Heart right ventricle (tissue), 16 donors: ENCODE data around the gene RAB9A. TPM values are rescaled to one million over a fixed set of nuclear protein-coding genes. Genes with fewer than 3 reads are reported as not detected.

Experiments used
- ATAC-seq, 8 donors: fragments of 200-7000 bp; cut with Tn5 transposase; one replicate each; pipeline ENCODE4 v1.9.1; 2020; ENCODE audit warnings: mild to moderate bottlenecking in 8 of 8, moderate library complexity in 8 of 8, moderate number of reproducible peaks in 1 of 8
- DNase-seq, 2 donors: peaks; one replicate each; pipeline ENCODE4 v3.0.0-alpha.2; 2020
- H3K27ac ChIP-seq, 10 donors: fragments of 200-600 bp; sonication (generic) in 2 of 10; one replicate each; pipeline versions ENCODE4 v1.5.0 to v1.8.0; 2020 to 2022; ENCODE audit warnings: mild to moderate bottlenecking in 3 of 10
- H3K27me3 ChIP-seq, 7 donors: fragments of 200-600 bp; one replicate each; pipeline ENCODE4 v1.8.0; 2021 to 2022; ENCODE audit warnings: mild to moderate bottlenecking in 2 of 7
- H3K36me3 ChIP-seq, 9 donors: fragments of 200-600 bp; sonication (generic) in 1 of 9; one replicate each; pipeline versions ENCODE4 v1.5.0 to v1.8.0; 2020 to 2022; ENCODE audit warnings: mild to moderate bottlenecking in 2 of 9
- H3K4me1 ChIP-seq, 9 donors: fragments of 200-600 bp; sonication (generic) in 1 of 9; one replicate each; pipeline versions ENCODE4 v1.5.0 to v1.8.0; 2020 to 2022; ENCODE audit warnings: mild to moderate bottlenecking in 4 of 9
- H3K4me3 ChIP-seq, 10 donors: fragments of 200-600 bp; sonication (generic) in 2 of 10; one replicate each; pipeline versions ENCODE4 v1.5.0 to v1.8.0; 2020 to 2022; ENCODE audit warnings: mild to moderate bottlenecking in 7 of 10, moderate library complexity in 2 of 10
- H3K9me3 ChIP-seq, 11 donors: fragments of 200-600 bp in 10 of 11; sonication (generic) in 2 of 11; one replicate each; pipeline versions ENCODE4 v1.5.0 to v1.8.0; 2013 to 2022; ENCODE audit warnings: mild to moderate bottlenecking in 2 of 11, control low read depth in 1 of 11, moderate library complexity in 1 of 11
- WGBS, 2 donors: extraction: QIAGEN DNeasy Blood & Tissue Kit; methylation state at CpG; one replicate each; pipeline ENCODE4 v1.1.7; 2013; ENCODE audit warnings: inconsistent platforms in 1 of 2; 5-methylcytosine and 5-hydroxymethylcytosine counted together
- intact Hi-C, 10 donors: fragments of 100-400 bp; cut with DNase I; formaldehyde crosslinking; loops; one replicate each; pipeline versions ENCODE4 v1.11.1 to v1.14.2; 2022
- polyA plus RNA-seq, 2 donors: library from polyadenylated mRNA; stranded (reverse); fragments of 200-250 nt; gene quantifications; one replicate each; pipeline ENCODE4 v1.2.3, GENCODE V29; 2013
- total RNA-seq, 10 donors: library from RNA; stranded (reverse); fragmentation: NEBNext Ultra II Directional in 3 of 10; extraction: Animal tissue kit (Norgen Biotek cat#: 25700) in 3 of 10; gene quantifications; one replicate each; pipeline versions ENCODE4 v1.2.1 to v1.2.4, GENCODE V29; 2021 to 2023
- TF ChIP-seq, protein P1 (sequence below), 9 donors: fragments of 200-600 bp; sonication (generic) in 2 of 9; IDR thresholded peaks; one replicate each; pipeline versions ENCODE4 v1.5.0 to v1.8.0; 2021 to 2022; ENCODE audit warnings: antibody characterized with exemption in 9 of 9, mild to moderate bottlenecking in 5 of 9, moderate library complexity in 1 of 9
- donor health status: Arrhythmogenic right ventricular cardiomyopathy.
- donor health status: ischemic (EF 13 %, LVEDD 7.1; RV severe dilation, severe dysfunction).
- donor health status: healthy with polysubstance abuse.
- donor health status: DM: no; HTN: yes; CAD: no.
- donor health status: DM: no; HTN: no; CAD: no.
- donor health status: ischemic (EF 25% LVEDD 6.9; RV normal size, moderate dysfunction).
- donor health status: ischemic (EF 25% LVEDD 5.7; RV mildly dilated, moderate dysfunction).
- donor health status: healthy.
- donor health status: DM: yes; HTN: yes; CAD: no.
- donor health status: Ischemic cardiomyopathy.
- donor health status: ischemic (EF 35%, LVEDD 5.7; RV mildly dilated, moderate dysfunction).
- donor health status: nonischemic (EF 11% LVEDD 7.7; RV severe dilation, severe dysfunction).
- donor health status: DM: yes; HTN: yes; CAD: no.
- donor health status: PGD.
- donor health status: ischemic (EF 29% LVEDD 5.4; RV normal size, mild dysfunction).
- donor health status: nonischemic (EF 23%, LVEDD 6.1; RV moderate dilation, normal function).

Gene RAB9A
- total and polyA plus RNA-seq, 12 donors, result 5.1 to 28.9 (median 19.5) TPM

DNA sequence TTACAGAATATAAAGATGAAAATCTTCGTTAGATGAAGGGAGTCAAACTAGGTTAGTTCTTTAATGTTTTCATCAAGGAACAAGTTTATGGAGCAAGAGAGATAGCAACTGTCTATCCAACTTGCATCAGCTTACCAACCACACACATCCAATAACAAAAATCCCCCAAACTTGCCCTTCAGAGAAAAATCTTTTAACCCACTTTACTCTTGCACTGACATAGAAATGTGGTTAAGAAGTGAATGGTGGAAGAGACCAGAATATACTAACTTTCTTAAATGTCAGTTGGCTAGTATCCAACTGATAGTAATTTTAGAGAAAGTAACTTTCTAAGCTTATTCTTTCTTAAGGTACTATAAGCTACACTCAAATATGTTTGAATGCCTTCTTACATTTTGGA is 1.7 kb upstream of the RAB9A start:
- Histone ChIP-seq H3K27ac (no peak overlapping the region), H3K4me3 (no peak overlapping the region), H3K27me3 (peaks cover 0 to 46% (median 0%) of the 10 kb centered on the region in 7 donors), H3K36me3 (no peaks in the 10 kb centered on the region), H3K9me3 (peaks cover 0 to 4% (median 0%) of the 10 kb centered on the region in 11 donors), H3K4me1 (peaks cover 0 to 28% (median 8%) of the 10 kb centered on the region in 9 donors)
- TF ChIP-seq, protein P1, sequence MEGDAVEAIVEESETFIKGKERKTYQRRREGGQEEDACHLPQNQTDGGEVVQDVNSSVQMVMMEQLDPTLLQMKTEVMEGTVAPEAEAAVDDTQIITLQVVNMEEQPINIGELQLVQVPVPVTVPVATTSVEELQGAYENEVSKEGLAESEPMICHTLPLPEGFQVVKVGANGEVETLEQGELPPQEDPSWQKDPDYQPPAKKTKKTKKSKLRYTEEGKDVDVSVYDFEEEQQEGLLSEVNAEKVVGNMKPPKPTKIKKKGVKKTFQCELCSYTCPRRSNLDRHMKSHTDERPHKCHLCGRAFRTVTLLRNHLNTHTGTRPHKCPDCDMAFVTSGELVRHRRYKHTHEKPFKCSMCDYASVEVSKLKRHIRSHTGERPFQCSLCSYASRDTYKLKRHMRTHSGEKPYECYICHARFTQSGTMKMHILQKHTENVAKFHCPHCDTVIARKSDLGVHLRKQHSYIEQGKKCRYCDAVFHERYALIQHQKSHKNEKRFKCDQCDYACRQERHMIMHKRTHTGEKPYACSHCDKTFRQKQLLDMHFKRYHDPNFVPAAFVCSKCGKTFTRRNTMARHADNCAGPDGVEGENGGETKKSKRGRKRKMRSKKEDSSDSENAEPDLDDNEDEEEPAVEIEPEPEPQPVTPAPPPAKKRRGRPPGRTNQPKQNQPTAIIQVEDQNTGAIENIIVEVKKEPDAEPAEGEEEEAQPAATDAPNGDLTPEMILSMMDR (IDR thresholded peaks at IDR 0.05), result no peak
- WGBS, 2 donors, result 89 to 100% methylated on average over 1 of the region's 1 CpG
- intact Hi-C loops, result loop anchor here in 1 of 10 donors (5.0 kb wide), 1 partner anchor 45 kb away; the partner anchor contains the start of genes OFD1 and TRAPPC2
- DNase-seq (no peak), ATAC-seq (no peak)

DNA sequence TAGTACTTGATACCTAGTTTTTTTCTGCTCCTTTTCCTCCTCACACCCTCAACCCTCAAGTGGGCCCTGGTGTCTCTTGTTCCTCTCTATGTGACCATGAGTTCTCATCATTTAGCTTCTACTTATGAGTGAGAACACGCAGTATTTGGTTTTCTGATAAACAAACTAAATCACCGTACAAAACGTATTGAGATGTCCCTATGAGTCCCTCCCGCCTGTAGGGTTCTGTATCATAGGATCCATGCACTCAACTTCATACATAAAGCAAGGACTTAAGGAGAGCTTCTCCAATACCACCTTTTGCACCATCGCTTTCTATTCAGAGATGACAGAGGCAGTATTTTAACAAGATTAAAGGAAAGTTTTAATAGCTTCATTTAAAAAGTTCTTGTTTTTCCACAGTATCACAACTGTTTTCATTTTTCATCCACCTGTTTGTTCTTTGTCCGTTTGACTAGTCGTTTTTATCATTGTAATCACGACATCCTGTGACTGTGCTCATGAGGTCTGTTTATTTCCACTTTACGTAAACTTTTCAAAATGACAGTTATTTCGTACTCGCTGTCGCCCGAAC is 457 bp upstream of the RAB9A start:
- H3K27ac ChIP-seq, result peak overlapping the region; percentile 89 to 97 (median 94)
- intact Hi-C loops, result loop anchor here in 2 of 10 donors (2.0 to 5.0 kb wide), 2 partner anchors 44 to 46 kb away; partner anchors contain the start of genes OFD1 (in 2 of the 2) and TRAPPC2 (in 2 of the 2)
- ATAC-seq, result no peak

DNA sequence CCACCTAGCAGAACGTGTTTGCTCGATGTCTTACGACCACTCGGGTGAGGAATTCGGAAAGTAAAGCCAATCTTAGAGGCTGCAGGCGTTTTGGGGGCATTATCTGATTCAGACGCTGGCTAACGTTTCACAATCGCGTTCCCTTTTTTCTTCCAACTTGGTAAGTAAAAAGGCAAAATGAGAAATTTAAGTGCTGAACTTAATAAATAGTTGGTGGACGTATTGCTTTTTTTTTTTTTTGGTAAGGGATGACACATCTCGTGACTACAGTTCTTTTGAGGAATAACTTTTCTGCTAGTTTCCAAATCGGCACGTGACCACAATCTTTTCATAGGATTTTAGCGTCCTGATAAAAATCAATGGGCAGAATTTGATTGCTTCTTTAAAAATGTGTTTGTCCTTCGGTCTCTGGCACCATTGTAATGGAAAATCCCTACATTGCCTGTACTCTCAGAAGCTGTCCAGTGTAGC is 848 bp downstream of the RAB9A start:
- Histone ChIP-seq H3K27ac (peak overlapping the region; percentile 89 to 97 (median 94)), H3K4me1 (peaks cover 0 to 53% (median 32%) of the 10 kb centered on the region in 9 donors), H3K9me3 (no peaks in the 10 kb centered on the region), H3K27me3 (peaks cover 0 to 52% (median 0%) of the 10 kb centered on the region in 7 donors), H3K36me3 (no peaks in the 10 kb centered on the region), H3K4me3 (peak overlapping the region; percentile 58 to 83 (median 72))
- TF ChIP-seq, protein P1 (IDR thresholded peaks at IDR 0.05), result no peak
- DNase-seq (no peak), ATAC-seq (peak in 1 of 8 donors; percentile 38)
- WGBS, 2 donors, result 0 to 1% methylated on average over 16 of the region's 16 CpGs
- intact Hi-C loops, result loop anchor here in 4 of 10 donors (1.0 to 5.0 kb wide), 3 partner anchors 43 to 45 kb away; partner anchors contain the start of genes OFD1 (in 4 of the 4) and TRAPPC2 (in 4 of the 4)

More for the DNA sequence above, 457 bp upstream of the RAB9A start:
- DNase-seq, result no peak
- H3K36me3 ChIP-seq, result no peaks in the 10 kb centered on the region
- H3K4me3 ChIP-seq, result peak overlapping the region; percentile 58 to 83 (median 72)
- WGBS, 2 donors, result 10% methylated on average over 13 of the region's 13 CpGs
- TF ChIP-seq, protein P1 (IDR thresholded peaks at IDR 0.05), result no peak
- H3K27me3 ChIP-seq, result peaks cover 0 to 50% (median 0%) of the 10 kb centered on the region in 7 donors
- no peaks in the 10 kb centered on the region for H3K9me3 ChIP-seq
- H3K4me1 ChIP-seq, result peaks cover 0 to 40% (median 19%) of the 10 kb centered on the region in 9 donors

DNA sequence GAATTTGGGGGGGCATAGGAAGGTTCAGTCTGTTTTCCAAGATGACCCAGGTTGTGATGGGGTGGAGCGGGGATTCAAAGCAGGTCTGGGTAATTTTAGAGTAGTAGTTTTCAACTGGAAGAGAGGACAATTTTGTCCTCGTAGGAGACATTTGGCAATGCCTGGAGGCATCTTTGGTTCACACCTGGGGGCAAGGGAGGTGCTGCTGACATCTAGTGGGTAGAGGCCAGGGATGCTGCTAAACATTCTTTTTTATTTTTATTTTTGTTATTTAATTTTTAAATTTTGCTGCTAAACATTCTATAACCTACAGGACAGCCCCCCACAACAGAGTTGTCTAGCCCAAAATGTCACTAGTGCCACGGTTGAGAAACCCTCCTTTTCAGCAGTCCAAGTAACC is 1.9 kb downstream of the RAB9A start:
- intact Hi-C loops, result loop anchor here in 1 of 10 donors (5.0 kb wide), 1 partner anchor 41 kb away; the partner anchor contains the start of genes OFD1 and TRAPPC2
- Histone ChIP-seq H3K4me1 (peaks cover 0 to 57% (median 41%) of the 10 kb centered on the region in 9 donors), H3K27ac (peak overlapping the region in 1 of 10 donors; percentile 93), H3K27me3 (peaks cover 0 to 52% (median 0%) of the 10 kb centered on the region in 7 donors), H3K4me3 (peak overlapping the region in 7 of 10 donors; percentile 71 to 83 (median 77)), H3K36me3 (no peaks in the 10 kb centered on the region), H3K9me3 (no peaks in the 10 kb centered on the region)
- ATAC-seq, result no peak
- no peak for DNase-seq
- 72 to 77% methylated on average over 3 of the region's 3 CpGs for WGBS, 2 donors
- TF ChIP-seq, protein P1 (IDR thresholded peaks at IDR 0.05), result no peak
